ENCODE measurements around the gene NADSYN1.
"Not testable (repeated sequence)": the region's sequence is repeated elsewhere in the genome, so short reads cannot be mapped to it uniquely, and the experiment has no call there.

Gene NADSYN1

DNA sequence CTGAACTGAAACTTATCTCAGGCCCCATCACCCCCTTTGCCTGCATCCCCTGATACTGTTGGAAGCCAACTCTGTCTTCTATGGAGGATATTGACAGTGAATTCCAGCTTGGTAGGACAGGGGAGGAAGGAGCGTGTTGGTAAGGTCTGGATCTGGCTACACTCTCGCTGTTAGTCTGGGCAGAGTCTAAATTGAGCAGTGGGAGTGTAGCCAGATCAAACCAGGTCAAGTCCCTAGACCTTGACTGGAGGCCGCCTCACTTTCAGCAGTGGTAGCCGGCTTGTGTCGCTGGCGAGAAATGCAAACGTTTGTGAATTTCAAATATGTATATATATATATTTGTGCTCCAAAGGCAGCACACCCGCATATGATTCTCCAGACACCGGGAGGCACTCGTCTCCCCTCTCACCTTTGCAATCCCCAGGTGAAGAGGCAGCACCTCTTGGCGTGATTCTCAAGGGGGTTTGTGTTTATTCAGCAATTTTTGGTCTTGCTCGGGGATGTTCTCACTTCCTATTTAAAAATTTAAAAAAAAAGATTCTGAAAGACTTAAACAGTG is 31.5 kb upstream of the NADSYN1 start:
- no peak overlapping the region for H2AFZ ChIP-seq
- H3K4me2 ChIP-seq (ENCODE audit: low read length), result no peak overlapping the region
- no peaks in the 10 kb centered on the region for H3K27me3 ChIP-seq (ENCODE audit: control insufficient read depth, insufficient read depth, low read length)
- TF ChIP-seq, protein P1, sequence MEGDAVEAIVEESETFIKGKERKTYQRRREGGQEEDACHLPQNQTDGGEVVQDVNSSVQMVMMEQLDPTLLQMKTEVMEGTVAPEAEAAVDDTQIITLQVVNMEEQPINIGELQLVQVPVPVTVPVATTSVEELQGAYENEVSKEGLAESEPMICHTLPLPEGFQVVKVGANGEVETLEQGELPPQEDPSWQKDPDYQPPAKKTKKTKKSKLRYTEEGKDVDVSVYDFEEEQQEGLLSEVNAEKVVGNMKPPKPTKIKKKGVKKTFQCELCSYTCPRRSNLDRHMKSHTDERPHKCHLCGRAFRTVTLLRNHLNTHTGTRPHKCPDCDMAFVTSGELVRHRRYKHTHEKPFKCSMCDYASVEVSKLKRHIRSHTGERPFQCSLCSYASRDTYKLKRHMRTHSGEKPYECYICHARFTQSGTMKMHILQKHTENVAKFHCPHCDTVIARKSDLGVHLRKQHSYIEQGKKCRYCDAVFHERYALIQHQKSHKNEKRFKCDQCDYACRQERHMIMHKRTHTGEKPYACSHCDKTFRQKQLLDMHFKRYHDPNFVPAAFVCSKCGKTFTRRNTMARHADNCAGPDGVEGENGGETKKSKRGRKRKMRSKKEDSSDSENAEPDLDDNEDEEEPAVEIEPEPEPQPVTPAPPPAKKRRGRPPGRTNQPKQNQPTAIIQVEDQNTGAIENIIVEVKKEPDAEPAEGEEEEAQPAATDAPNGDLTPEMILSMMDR (IDR thresholded peaks at IDR 0.05), result no peak
- no peak overlapping the region for H3K9ac ChIP-seq
- H3K4me3 ChIP-seq (ENCODE audit: low read depth, low read length), result no peak overlapping the region
- no peaks in the 10 kb centered on the region for H3K4me1 ChIP-seq
- H3K36me3 ChIP-seq (ENCODE audit: control insufficient read depth, insufficient read depth, low read length), result no peaks in the 10 kb centered on the region
- no peak overlapping the region for H3K27ac ChIP-seq
- no peaks in the 10 kb centered on the region for H3K79me2 ChIP-seq
- no peaks in the 10 kb centered on the region for H3K9me3 ChIP-seq (ENCODE audit: control insufficient read depth, low read length)

DNA sequence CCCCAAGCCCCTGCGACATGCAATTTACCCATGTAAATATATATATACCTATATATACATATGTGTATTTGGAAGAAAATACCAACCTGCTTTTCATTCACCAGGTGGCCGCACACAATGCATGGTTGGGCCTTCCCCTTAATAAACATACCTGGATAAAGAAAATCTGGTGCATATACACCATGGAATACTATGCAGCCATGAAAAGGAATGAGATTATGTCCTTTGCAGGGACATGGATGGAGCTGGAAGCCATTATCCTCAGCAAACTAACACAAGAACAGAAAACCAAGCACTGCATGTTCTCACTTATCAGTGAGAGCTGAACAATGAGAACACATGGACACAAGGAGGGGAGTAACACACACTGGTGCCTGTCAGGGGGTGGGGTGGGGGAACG is 30.7 kb upstream of the NADSYN1 start:
- H2AFZ ChIP-seq; H3K27ac ChIP-seq; H3K27me3 ChIP-seq (ENCODE audit: control insufficient read depth, insufficient read depth, low read length); H3K36me3 ChIP-seq (ENCODE audit: control insufficient read depth, insufficient read depth, low read length); H3K9ac ChIP-seq; H3K79me2 ChIP-seq; H3K4me1 ChIP-seq; H3K4me2 ChIP-seq (ENCODE audit: low read length); H3K4me3 ChIP-seq (ENCODE audit: low read depth, low read length); H3K9me3 ChIP-seq (ENCODE audit: control insufficient read depth, low read length): not testable (repeated sequence)

DNA sequence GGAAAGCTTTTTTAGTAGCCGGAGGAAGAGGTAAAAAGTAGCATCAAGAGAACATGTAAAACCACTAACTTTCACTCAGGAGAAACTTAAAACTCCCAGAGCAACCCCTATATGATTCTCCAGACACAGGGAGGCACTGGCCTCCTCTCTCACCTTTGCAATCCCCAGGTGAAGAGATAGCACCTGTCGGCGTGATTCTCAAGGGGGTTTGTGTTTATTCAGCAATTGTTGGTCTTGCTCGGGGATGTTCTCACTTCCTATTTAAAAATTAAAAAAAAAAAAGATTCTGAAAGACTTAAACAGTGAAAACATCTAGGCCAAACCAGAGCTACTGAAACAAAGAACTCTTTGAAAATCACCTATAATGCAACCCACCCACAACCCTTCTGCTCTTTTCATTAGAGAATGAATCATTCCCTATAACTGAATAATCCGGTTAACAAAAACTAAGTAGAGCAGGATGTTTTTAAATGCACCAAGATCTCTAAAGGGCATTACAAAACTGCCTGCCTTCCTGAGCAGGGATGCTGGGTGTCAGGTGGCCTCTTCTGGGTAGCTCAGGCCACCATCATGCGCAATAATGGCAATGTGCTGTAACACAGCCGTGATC is 29.7 kb upstream of the NADSYN1 start:
- Histone ChIP-seq H3K9ac (no peak overlapping the region), H3K4me3 (ENCODE audit: low read depth, low read length) (no peak overlapping the region), H3K27ac (no peak overlapping the region), H3K4me1 (no peaks in the 10 kb centered on the region), H3K9me3 (ENCODE audit: control insufficient read depth, low read length) (no peaks in the 10 kb centered on the region), H2AFZ (no peak overlapping the region), H3K27me3 (ENCODE audit: control insufficient read depth, insufficient read depth, low read length) (no peaks in the 10 kb centered on the region), H3K79me2 (no peaks in the 10 kb centered on the region), H3K4me2 (ENCODE audit: low read length) (no peak overlapping the region), H3K36me3 (ENCODE audit: control insufficient read depth, insufficient read depth, low read length) (no peaks in the 10 kb centered on the region)
- TF ChIP-seq, protein P1 (IDR thresholded peaks at IDR 0.05), result no peak

DNA sequence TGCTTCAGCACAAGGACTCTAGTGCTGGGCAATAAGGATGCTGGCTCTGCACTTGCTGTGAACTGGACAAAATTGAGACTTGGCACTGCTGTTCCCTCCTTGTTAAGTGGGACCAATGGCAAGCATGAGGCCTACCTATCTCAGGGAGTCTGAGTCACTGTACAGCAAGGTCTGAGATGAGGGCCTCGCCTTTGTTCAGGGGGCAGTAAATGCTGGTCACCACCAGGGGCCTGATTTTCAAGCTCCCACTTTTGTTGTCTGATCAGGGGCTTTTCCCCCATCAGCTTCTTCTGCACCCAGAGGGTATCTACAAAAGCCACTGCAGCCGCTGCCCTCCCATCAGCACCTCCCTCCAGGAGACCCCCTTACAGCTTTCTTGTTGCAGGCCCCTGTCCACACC is 27.6 kb upstream of the NADSYN1 start:
- no peaks in the 10 kb centered on the region for H3K9me3 ChIP-seq (ENCODE audit: control insufficient read depth, low read length)
- no peak overlapping the region for H2AFZ ChIP-seq
- TF ChIP-seq, protein P1 (IDR thresholded peaks at IDR 0.05), result no peak
- H3K79me2 ChIP-seq, result no peaks in the 10 kb centered on the region
- H3K27ac ChIP-seq, result no peak overlapping the region
- no peaks in the 10 kb centered on the region for H3K4me1 ChIP-seq
- no peaks in the 10 kb centered on the region for H3K36me3 ChIP-seq (ENCODE audit: control insufficient read depth, insufficient read depth, low read length)
- no peaks in the 10 kb centered on the region for H3K27me3 ChIP-seq (ENCODE audit: control insufficient read depth, insufficient read depth, low read length)
- H3K9ac ChIP-seq, result no peak overlapping the region
- H3K4me2 ChIP-seq (ENCODE audit: low read length), result no peak overlapping the region
- H3K4me3 ChIP-seq (ENCODE audit: low read depth, low read length), result no peak overlapping the region

DNA sequence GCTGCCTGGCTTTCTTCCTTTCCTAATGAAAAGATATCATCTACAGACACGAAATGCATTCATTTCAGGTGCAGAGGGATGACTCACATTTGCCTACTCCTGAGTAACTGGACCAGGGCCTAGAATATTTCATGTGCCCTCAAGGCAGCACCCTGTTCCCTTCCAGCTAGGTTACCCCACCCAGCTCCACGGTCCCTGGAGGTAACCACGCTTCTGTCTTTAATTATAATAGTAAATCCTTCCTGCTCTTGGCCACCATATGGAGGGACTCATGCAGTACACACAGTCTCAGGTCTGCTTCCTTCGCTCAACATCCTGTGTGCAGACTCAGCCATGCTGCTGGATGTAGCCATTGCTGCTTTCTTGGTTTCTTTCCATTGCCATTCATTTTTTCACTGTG is 27.1 kb upstream of the NADSYN1 start:
- Histone ChIP-seq H3K27me3 (ENCODE audit: control insufficient read depth, insufficient read depth, low read length) (no peaks in the 10 kb centered on the region), H2AFZ (no peak overlapping the region), H3K9me3 (ENCODE audit: control insufficient read depth, low read length) (no peaks in the 10 kb centered on the region), H3K4me3 (ENCODE audit: low read depth, low read length) (no peak overlapping the region), H3K79me2 (no peaks in the 10 kb centered on the region), H3K27ac (no peak overlapping the region), H3K9ac (no peak overlapping the region), H3K36me3 (ENCODE audit: control insufficient read depth, insufficient read depth, low read length) (no peaks in the 10 kb centered on the region), H3K4me2 (ENCODE audit: low read length) (no peak overlapping the region), H3K4me1 (no peaks in the 10 kb centered on the region)
- TF ChIP-seq, protein P1 (IDR thresholded peaks at IDR 0.05), result no peak
